ENCODE data around the gene DGLUCY. TPM values are rescaled to one million over a fixed set of nuclear protein-coding genes. Genes with fewer than 3 reads are reported as not detected.
A peak's percentile ranks its signal among the peaks of the same experiment; 100 is the strongest.

Gene DGLUCY
- total and polyA plus RNA-seq, 2 donors (not counting 1 experiment from before 2014, with no cell fraction given) = 91.5 to 103 TPM

GRCh38 chr14:91126761-91127160 lies 12.9 kb downstream of the DGLUCY start:
- no peak overlapping the region for H2AFZ ChIP-seq (ENCODE audit: insufficient read depth, low read depth, low read length, poor library complexity, severe bottlenecking)
- no peaks in the 10 kb centered on the region for H3K27me3 ChIP-seq (replicated peaks in 1 of 4; ENCODE audit: control extremely low read depth in 1 of 4, control insufficient read depth in 3 of 4, insufficient read depth in 4 of 4, low read length in 3 of 4)
- DNase-seq = no peak
- no peaks in the 10 kb centered on the region for H3K27me3 Mint-ChIP-seq
- ATAC-seq (ENCODE audit: low read depth) = no peak
- H3K4me3 ChIP-seq (ENCODE audit: control extremely low read depth in 1 of 5, extremely low read depth in 1 of 5, insufficient read depth in 1 of 5, low read depth in 2 of 5, low read length in 4 of 5) = no peak overlapping the region
- H3K79me2 ChIP-seq (ENCODE audit: control insufficient read depth, insufficient read depth, low read length) = peaks cover 75% of the 10 kb centered on the region
- H3K9me3 Mint-ChIP-seq (ENCODE audit: insufficient read depth) = no peaks in the 10 kb centered on the region
- peak overlapping the region in 1 of 2 donors; percentile 44 for H3K27ac ChIP-seq (ENCODE audit: low read length in 2 of 2)
- H3K4me3 Mint-ChIP-seq = no peak overlapping the region
- POLR2A ChIA-PET = no interaction called here
- intact Hi-C loops (cut with micrococcal nuclease) = no loop called here
- H3K36me3 ChIP-seq (replicated peaks in 1 of 2; ENCODE audit: control extremely low read depth in 1 of 2, control insufficient read depth in 1 of 2, extremely low read depth in 1 of 2, insufficient read depth in 2 of 2, low read length in 1 of 2) = peaks cover 0 to 39% of the 10 kb centered on the region in 2 experiments
- no peak overlapping the region for H3K27ac Mint-ChIP-seq
- no peaks in the 10 kb centered on the region for H4K20me1 ChIP-seq (ENCODE audit: control insufficient read depth, insufficient read depth, low read length, poor library complexity, severe bottlenecking)
- no peak for TF ChIP-seq EZH2 (IDR thresholded peaks at IDR 0.05; ENCODE audit: borderline replicate concordance, insufficient read depth, low read depth, low read length, poor library complexity, severe bottlenecking)
- TF ChIP-seq CTCF (IDR thresholded peaks at IDR 0.05) = no peak
- WGBS (ENCODE audit: insufficient coverage) = no CpG with 5 or more reads among the region's 2 CpGs
- H3K4me1 ChIP-seq (ENCODE audit: control insufficient read depth in 2 of 2, insufficient read depth in 2 of 2, low read length in 2 of 2) = peaks cover 19 to 23% of the 10 kb centered on the region in 2 donors
- H3K9ac ChIP-seq (ENCODE audit: low read length) = no peak overlapping the region
- CTCF ChIA-PET = interaction anchor here (0.7 to 1.0 kb wide), 2 partner anchors 8 to 51 kb away, joined by 3 read pairs; no protein-coding TSS in a partner anchor
- H3K9me3 ChIP-seq (ENCODE audit: control extremely low read depth in 1 of 3, control insufficient read depth in 2 of 3, insufficient read depth in 1 of 3, low read length in 2 of 3) = peaks cover 0 to 6% (median 4%) of the 10 kb centered on the region in 3 donors
- H3K4me2 ChIP-seq (replicated peaks; ENCODE audit: low read depth, low read length, poor library complexity, severe bottlenecking) = no peak overlapping the region
- H3K4me1 Mint-ChIP-seq = peaks cover 34% of the 10 kb centered on the region

- Histone ChIP-seq H3K4me1 (ENCODE audit: control insufficient read depth in 2 of 2, insufficient read depth in 2 of 2, low read length in 2 of 2) (peaks cover 19 to 23% of the 10 kb centered on the region in 2 donors), H3K79me2 (ENCODE audit: control insufficient read depth, insufficient read depth, low read length) (peaks cover 75% of the 10 kb centered on the region), H3K9me3 (ENCODE audit: control extremely low read depth in 1 of 3, control insufficient read depth in 2 of 3, insufficient read depth in 1 of 3, low read length in 2 of 3) (peaks cover 0 to 6% (median 4%) of the 10 kb centered on the region in 3 donors), H2AFZ (ENCODE audit: insufficient read depth, low read depth, low read length, poor library complexity, severe bottlenecking) (no peak overlapping the region), H3K9ac (ENCODE audit: low read length) (no peak overlapping the region), H3K36me3 (replicated peaks in 1 of 2; ENCODE audit: control extremely low read depth in 1 of 2, control insufficient read depth in 1 of 2, extremely low read depth in 1 of 2, insufficient read depth in 2 of 2, low read length in 1 of 2) (peaks cover 0 to 42% of the 10 kb centered on the region in 2 experiments), H3K4me3 (ENCODE audit: control extremely low read depth in 1 of 5, extremely low read depth in 1 of 5, insufficient read depth in 1 of 5, low read depth in 2 of 5, low read length in 4 of 5) (no peak overlapping the region), H3K27ac (ENCODE audit: low read length in 2 of 2) (peak overlapping the region in 1 of 2 donors; percentile 44), H4K20me1 (ENCODE audit: control insufficient read depth, insufficient read depth, low read length, poor library complexity, severe bottlenecking) (no peaks in the 10 kb centered on the region), H3K27me3 (replicated peaks in 1 of 4; ENCODE audit: control extremely low read depth in 1 of 4, control insufficient read depth in 3 of 4, insufficient read depth in 4 of 4, low read length in 3 of 4) (no peaks in the 10 kb centered on the region), H3K4me2 (replicated peaks; ENCODE audit: low read depth, low read length, poor library complexity, severe bottlenecking) (no peak overlapping the region)
- CTCF ChIA-PET = interaction anchor here (0.7 to 1.0 kb wide), 2 partner anchors 8 to 50 kb away, joined by 3 read pairs; no protein-coding TSS in a partner anchor
- ATAC-seq (ENCODE audit: low read depth) (no peak), DNase-seq (no peak)
- intact Hi-C loops (cut with micrococcal nuclease) = no loop called here
- H3K4me3 Mint-ChIP-seq = no peak overlapping the region
- no peaks in the 10 kb centered on the region for H3K9me3 Mint-ChIP-seq (ENCODE audit: insufficient read depth)
- TF ChIP-seq CTCF (IDR thresholded peaks at IDR 0.05) = no peak
- TF ChIP-seq EZH2 (IDR thresholded peaks at IDR 0.05; ENCODE audit: borderline replicate concordance, insufficient read depth, low read depth, low read length, poor library complexity, severe bottlenecking) = no peak
- POLR2A ChIA-PET = interaction anchor here (0.6 kb wide), 1 partner anchor 14 kb away, joined by 5 read pairs; no protein-coding TSS in a partner anchor
- H3K27me3 Mint-ChIP-seq = no peaks in the 10 kb centered on the region
- H3K4me1 Mint-ChIP-seq = peaks cover 33% of the 10 kb centered on the region
- H3K27ac Mint-ChIP-seq = no peak overlapping the region
- 94% methylated on average over 8 of the region's 8 CpGs for WGBS (ENCODE audit: insufficient coverage)
Observed at GRCh38 chr14:91127401-91127801, 13.5 kb downstream of the DGLUCY start.
